ENCODE results near the gene DPH5.

DPH5 gene

GRCh38 chr1:100943533-100943932, 82.1 kb downstream of the DPH5 start:
- no peak for TF ChIP-seq CTCF (IDR thresholded peaks at IDR 0.05; ENCODE audit: control insufficient read depth, insufficient read depth, low read depth, low read length, missing control alignments)
- DNase-seq (ENCODE audit: low read depth), result no peak
- no peak overlapping the region for H3K4me3 ChIP-seq (ENCODE audit: control insufficient read depth, low read depth, low read length)

- no peak for TF ChIP-seq CTCF (IDR thresholded peaks at IDR 0.05; ENCODE audit: control insufficient read depth, insufficient read depth, low read depth, low read length, missing control alignments)
- DNase-seq (ENCODE audit: low read depth), result no peak
- no peak overlapping the region for H3K4me3 ChIP-seq (ENCODE audit: control insufficient read depth, low read depth, low read length)
Observed at GRCh38 chr1:100942304-100943046, 83.1 kb downstream of the DPH5 start.

GRCh38 chr1:100941580-100942216, 83.9 kb downstream of the DPH5 start:
- H3K4me3 ChIP-seq (ENCODE audit: control insufficient read depth, low read depth, low read length), result no peak overlapping the region
- no peak for TF ChIP-seq CTCF (IDR thresholded peaks at IDR 0.05; ENCODE audit: control insufficient read depth, insufficient read depth, low read depth, low read length, missing control alignments)
- no peak for DNase-seq (ENCODE audit: low read depth)

- DNase-seq (ENCODE audit: low read depth), result no peak
Observed at GRCh38 chr1:100941098-100941527, 84.5 kb downstream of the DPH5 start.

More at GRCh38 chr1:100941098-100941527, 84.5 kb downstream of the DPH5 start:
- no peak overlapping the region for H3K4me3 ChIP-seq (ENCODE audit: control insufficient read depth, low read depth, low read length)
- TF ChIP-seq CTCF (IDR thresholded peaks at IDR 0.05; ENCODE audit: control insufficient read depth, insufficient read depth, low read depth, low read length, missing control alignments), result no peak
